ENCODE data around the gene TIMP3. TPM values are rescaled to one million over a fixed set of nuclear protein-coding genes. Genes with fewer than 3 reads are reported as not detected.

Gene TIMP3
- total RNA-seq, 4 donors from 2014 or later, result 300 to 1,106 (median 939) TPM

GRCh38 chr22:32837142-32837541, 35.6 kb downstream of the TIMP3 start:
- peaks cover 0 to 96% (median 50%) of the 10 kb centered on the region in 4 donors for H3K4me1 ChIP-seq
- 60 to 69% methylated on average over 9 of the region's 9 CpGs for WGBS, 2 donors
- no peak for DNase-seq (ENCODE audit: low spot score in 2 of 2)
- TF ChIP-seq EP300 (IDR thresholded peaks at IDR 0.05) (no peak), CTCF (IDR thresholded peaks at IDR 0.05) (no peak)
- no peaks in the 10 kb centered on the region for H3K27me3 ChIP-seq
- no peaks in the 10 kb centered on the region for H3K9me3 ChIP-seq
- H3K4me3 ChIP-seq, result no peak overlapping the region
- peaks cover 0 to 50% (median 0%) of the 10 kb centered on the region in 3 donors for H3K36me3 ChIP-seq
- H3K27ac ChIP-seq, result peak overlapping the region in 2 of 4 donors; percentile 43 to 67

GRCh38 chr22:32837803-32838202, 36.3 kb downstream of the TIMP3 start:
- Histone ChIP-seq H3K27me3 (no peaks in the 10 kb centered on the region), H3K9me3 (no peaks in the 10 kb centered on the region), H3K4me3 (no peak overlapping the region), H3K4me1 (peaks cover 0 to 96% (median 51%) of the 10 kb centered on the region in 4 donors), H3K27ac (peak overlapping the region in 2 of 4 donors; percentile 65 to 67), H3K36me3 (peaks cover 0 to 53% (median 0%) of the 10 kb centered on the region in 3 donors)
- no peak for DNase-seq (ENCODE audit: low spot score in 2 of 2)
- 77 to 87% methylated on average over 4 of the region's 4 CpGs for WGBS, 2 donors
- TF ChIP-seq POLR2A (IDR thresholded peaks at IDR 0.05) (no peak), CTCF (IDR thresholded peaks at IDR 0.05) (no peak), EP300 (IDR thresholded peaks at IDR 0.05) (no peak)

- no peak for DNase-seq (ENCODE audit: low spot score in 2 of 2)
- H3K36me3 ChIP-seq, result peaks cover 0 to 44% (median 0%) of the 10 kb centered on the region in 3 donors
Observed at GRCh38 chr22:32839831-32840584, 38.5 kb downstream of the TIMP3 start.

GRCh38 chr22:32841175-32841574, 39.7 kb downstream of the TIMP3 start:
- WGBS, 2 donors, result 60 to 63% methylated on average over 6 of the region's 6 CpGs
- DNase-seq (ENCODE audit: low spot score in 2 of 2), result no peak
- no peaks in the 10 kb centered on the region for H3K27me3 ChIP-seq
- no peak for TF ChIP-seq EP300 (IDR thresholded peaks at IDR 0.05)
- no peak for TF ChIP-seq POLR2A (IDR thresholded peaks at IDR 0.05)
- no peak for TF ChIP-seq CTCF (IDR thresholded peaks at IDR 0.05)
- no peak overlapping the region for H3K4me3 ChIP-seq
- H3K9me3 ChIP-seq, result no peaks in the 10 kb centered on the region
- H3K4me1 ChIP-seq, result peaks cover 0 to 100% (median 53%) of the 10 kb centered on the region in 4 donors
- peaks cover 0 to 41% (median 0%) of the 10 kb centered on the region in 3 donors for H3K36me3 ChIP-seq
- peak overlapping the region in 2 of 4 donors; percentile 27 to 67 for H3K27ac ChIP-seq

More at GRCh38 chr22:32839831-32840584, 38.5 kb downstream of the TIMP3 start:
- H3K9me3 ChIP-seq, result no peaks in the 10 kb centered on the region
- H3K27me3 ChIP-seq, result no peaks in the 10 kb centered on the region
- no peak for TF ChIP-seq POLR2A (IDR thresholded peaks at IDR 0.05)
- TF ChIP-seq CTCF (IDR thresholded peaks at IDR 0.05), result no peak
- no peak for TF ChIP-seq EP300 (IDR thresholded peaks at IDR 0.05)
- peaks cover 0 to 100% (median 51%) of the 10 kb centered on the region in 4 donors for H3K4me1 ChIP-seq
- WGBS, 2 donors, result 21 to 23% methylated on average over 14 of the region's 14 CpGs
- no peak overlapping the region for H3K4me3 ChIP-seq
- peak overlapping the region in 2 of 4 donors; percentile 65 to 67 for H3K27ac ChIP-seq

GRCh38 chr22:32842486-32842885, 41.0 kb downstream of the TIMP3 start:
- H3K27ac ChIP-seq, result peak overlapping the region in 2 of 4 donors; percentile 19 to 51
- no peaks in the 10 kb centered on the region for H3K27me3 ChIP-seq
- no peak overlapping the region for H3K4me3 ChIP-seq
- 31 to 32% methylated on average over 4 of the region's 4 CpGs for WGBS, 2 donors
- no peak for DNase-seq (ENCODE audit: low spot score in 2 of 2)
- peaks cover 0 to 100% (median 44%) of the 10 kb centered on the region in 4 donors for H3K4me1 ChIP-seq
- peaks cover 0 to 36% (median 0%) of the 10 kb centered on the region in 3 donors for H3K36me3 ChIP-seq
- H3K9me3 ChIP-seq, result no peaks in the 10 kb centered on the region
- TF ChIP-seq EP300 (IDR thresholded peaks at IDR 0.05) (no peak), POLR2A (IDR thresholded peaks at IDR 0.05) (no peak), CTCF (IDR thresholded peaks at IDR 0.05) (no peak)

Data from tibial nerve (tissue), 4 donors.